Measurements from ENCODE around the gene NDFIP2.

- TF ChIP-seq CTCF (IDR thresholded peaks at IDR 0.05) (no peak), POLR2A (IDR thresholded peaks at IDR 0.05) (no peak)
These were observed 57.8 kb downstream of the NDFIP2 start for GRCh38 chr13:79538757-79539156.
